GM12878 (cell line): Measurements from ENCODE around the gene HIP1. TPM values are rescaled to one million over a fixed set of nuclear protein-coding genes. Genes with fewer than 3 reads are reported as not detected.

Experiments
- ATAC-seq: fragments of 200-7000 bp; cut with Tn5 transposase; 3 replicates; pipeline ENCODE4 v1.9.1; 2020; ENCODE audit warnings: mild to moderate bottlenecking, moderate library complexity
- BruUV-seq: library from RNA; stranded (reverse); fragments of 400-500 nt; replicated peaks from 2 replicates; lab custom pipeline; 2021; lab: Mats Ljungman, UMichigan
- CTCF ChIA-PET: fragments of 300-600 bp; sonication (Branson Sonifier 250); formaldehyde crosslinking; extraction: SDS; loops from one replicate; lab custom pipeline; 2021; ENCODE audit warnings: inconsistent platforms; lab: Yijun Ruan, JAX
- POLR2A ChIA-PET: fragments of 350-600 bp; formaldehyde crosslinking; extraction: SDS; loops from one replicate; lab custom pipeline; 2021; ENCODE audit warnings: inconsistent platforms; lab: Charles Lee
- RAD21 ChIA-PET: fragments of 300-600 bp; sonication (Branson Sonifier 250); formaldehyde crosslinking; loops from one replicate; lab custom pipeline; 2023; ENCODE audit warnings: antibody characterized with exemption; ENCODE audit not compliant: unreplicated experiment; lab: Charles Lee
- SMC1A ChIA-PET: fragments of 300-600 bp; sonication (Branson Sonifier 250); formaldehyde crosslinking; loops from one replicate; lab custom pipeline; 2023; ENCODE audit not compliant: unreplicated experiment, uncharacterized antibody; lab: Charles Lee
- DNase-seq: peaks from one replicate; pipeline ENCODE4 v3.0.0-alpha.2; 2011; ENCODE audit warnings: low read depth, low spot score
- FAIRE-seq: peaks from 3 replicates; lab custom pipeline; 2011; peaks lifted over from hg19 to GRCh38; lab: Jason Lieb, UNC
- H2AFZ ChIP-seq: 2 replicates; pipeline ENCODE4 v1.6.0; 2011; ENCODE audit warnings: low read depth, low read length, control low read depth; ENCODE audit not compliant: control insufficient read depth
- H3K27ac ChIP-seq: 2 replicates; pipeline ENCODE4 v1.5.1; 2011; ENCODE audit warnings: control low read depth; ENCODE audit not compliant: control insufficient read depth, insufficient read depth
- H3K27me3 ChIP-seq, 2 experiments: replicated peaks in 1 of 2; 2 replicates each; pipeline versions ENCODE4 v1.6.0 to v1.6.1; 2011; ENCODE audit warnings: low read length in 1 of 2; ENCODE audit not compliant: control insufficient read depth in 2 of 2, insufficient read depth in 2 of 2
- H3K36me3 ChIP-seq, 2 experiments: 2 replicates each; pipeline ENCODE4 v1.5.1; 2011; ENCODE audit warnings: low read length in 1 of 2; ENCODE audit not compliant: control insufficient read depth in 2 of 2, insufficient read depth in 2 of 2
- H3K4me1 ChIP-seq: 2 replicates; pipeline ENCODE4 v1.6.1; 2011; ENCODE audit warnings: mild to moderate bottlenecking, low read length, moderate library complexity, mixed read lengths; ENCODE audit not compliant: control insufficient read depth, insufficient read depth
- H3K4me2 ChIP-seq: 2 replicates; pipeline ENCODE4 v1.6.0; 2011; ENCODE audit warnings: control low read depth; ENCODE audit not compliant: control insufficient read depth, insufficient read depth
- H3K4me3 ChIP-seq: fragments of 200-600 bp; sonication (generic); 2 replicates; pipeline ENCODE4 v1.5.1; 2016
- H3K79me2 ChIP-seq: 2 replicates; pipeline ENCODE4 v1.6.0; 2011; ENCODE audit warnings: low read length; ENCODE audit not compliant: control insufficient read depth, insufficient read depth
- H3K9ac ChIP-seq: 2 replicates; pipeline ENCODE4 v1.8.0; 2011; ENCODE audit warnings: low read length, control low read depth, mixed read lengths; ENCODE audit not compliant: control insufficient read depth, insufficient read depth
- H3K9me3 ChIP-seq: replicated peaks from 3 replicates; pipeline ENCODE4 v1.5.1; 2011; ENCODE audit warnings: mild to moderate bottlenecking, low read length; ENCODE audit not compliant: control insufficient read depth, insufficient read depth
- H4K20me1 ChIP-seq: 2 replicates; pipeline ENCODE4 v1.6.0; 2011; ENCODE audit not compliant: control insufficient read depth, insufficient read depth
- CBX3 ChIP-seq: fragments of 200-600 bp; sonication (generic); IDR thresholded peaks from 2 replicates; pipeline ENCODE4 v1.6.1; 2016; ENCODE audit warnings: low read depth, borderline replicate concordance
- ELK1 ChIP-seq: IDR thresholded peaks from 2 replicates; pipeline ENCODE4 v1.6.1; 2012; ENCODE audit warnings: low read depth, low read length, improper control_type of control experiment
- GATAD2B ChIP-seq: fragments of 450-650 bp; conservative IDR thresholded peaks from 2 replicates; pipeline ENCODE4 v1.6.1; 2017; ENCODE audit warnings: low read depth, mild to moderate bottlenecking, moderate library complexity
- HDAC6 ChIP-seq: fragments of 200-600 bp; sonication (generic); IDR thresholded peaks from one replicate; pipeline ENCODE4 v1.8.0; 2017; ENCODE audit warnings: antibody characterized with exemption; ENCODE audit not compliant: unreplicated experiment
- IKZF2 ChIP-seq, 2 experiments: fragments of 450-650 bp; IDR thresholded peaks; 2 replicates each; pipeline ENCODE4 v1.6.1; 2017; ENCODE audit warnings: mild to moderate bottlenecking in 2 of 2, moderate library complexity in 2 of 2
- KDM1A ChIP-seq: fragments of 200-600 bp; sonication (generic); IDR thresholded peaks from 2 replicates; pipeline ENCODE4 v1.6.1; 2016; ENCODE audit warnings: borderline replicate concordance
- RELA ChIP-seq: fragments of 450-650 bp; IDR thresholded peaks from 2 replicates; pipeline ENCODE4 v1.8.0; 2014; ENCODE audit warnings: borderline replicate concordance; ENCODE audit not compliant: partially characterized antibody
- WRNIP1 ChIP-seq: IDR thresholded peaks from 2 replicates; pipeline ENCODE4 v1.6.1; 2011; ENCODE audit warnings: low read depth, low read length, improper control_type of control experiment, borderline replicate concordance
- ZBTB11 ChIP-seq: fragments of 450-650 bp; formaldehyde crosslinking; IDR thresholded peaks from 2 replicates; pipeline ENCODE4 v1.5.0; 2022; ENCODE audit warnings: mild to moderate bottlenecking, missing genetic modification characterization
- WGBS: methylation state at CpG from one replicate; pipeline ENCODE4 v1.1.6; 2016; ENCODE audit warnings: low lambda C conversion rate; ENCODE audit not compliant: insufficient replicate concordance, insufficient coverage; ENCODE audit errors: missing lambda C conversion rate; 5-methylcytosine and 5-hydroxymethylcytosine counted together
- in situ Hi-C: fragments of 300-500 bp; cut with MboI; formaldehyde crosslinking; loops from 9 replicates; pipeline ENCODE4 v1.14.3; 2018; ENCODE audit warnings: mixed read lengths
- intact Hi-C: fragments of 100-400 bp; cut with micrococcal nuclease; formaldehyde crosslinking; loops from one replicate; pipeline ENCODE4 v1.14.2; 2022; ENCODE audit not compliant: unreplicated experiment
- polyA plus RNA-seq, 11 experiments: library from polyadenylated mRNA; depleted of rRNA in 4 of 11; unstranded in 6 of 11; stranded (reverse) in 5 of 11; fragments of >200 nt; fragmentation: Nextera tagmentation in 4 of 11; fragmentation: Illumina TruSeq in 1 of 11; extraction: Ambion mirVana in 4 of 11; extraction: Trizol in 1 of 11; gene quantifications; 1 replicate in 1 of 11; 2 replicates in 10 of 11; pipeline versions ENCODE4 v1.2.1 to v1.2.3, GENCODE V29; 2011 to 2016; ENCODE audit warnings: inconsistent platforms in 2 of 11, missing spikeins in 2 of 11, low read depth in 1 of 11
- total RNA-seq, 4 experiments: library from RNA; depleted of rRNA in 3 of 4; stranded (reverse); fragments of >200 nt in 3 of 4; fragmentation: Illumina TruSeq in 1 of 4; extraction: Trizol in 1 of 4; gene quantifications; 2 replicates each; pipeline versions ENCODE4 v1.2.1 to v1.2.3, GENCODE V29; 2013 to 2021
- TF ChIP-seq, protein P1 (sequence below): fragments of 450-650 bp; IDR thresholded peaks from 2 replicates; pipeline ENCODE4 v1.6.1; 2016; ENCODE audit warnings: mild to moderate bottlenecking, moderate library complexity, borderline replicate concordance

The HIP1 gene
- total and polyA plus RNA-seq, 10 of the 15 experiments (the other 5 are each of a cell fraction or from before 2014, with no cell fraction given) = 1.2 to 9.7 (median 3.2) TPM

DNA sequence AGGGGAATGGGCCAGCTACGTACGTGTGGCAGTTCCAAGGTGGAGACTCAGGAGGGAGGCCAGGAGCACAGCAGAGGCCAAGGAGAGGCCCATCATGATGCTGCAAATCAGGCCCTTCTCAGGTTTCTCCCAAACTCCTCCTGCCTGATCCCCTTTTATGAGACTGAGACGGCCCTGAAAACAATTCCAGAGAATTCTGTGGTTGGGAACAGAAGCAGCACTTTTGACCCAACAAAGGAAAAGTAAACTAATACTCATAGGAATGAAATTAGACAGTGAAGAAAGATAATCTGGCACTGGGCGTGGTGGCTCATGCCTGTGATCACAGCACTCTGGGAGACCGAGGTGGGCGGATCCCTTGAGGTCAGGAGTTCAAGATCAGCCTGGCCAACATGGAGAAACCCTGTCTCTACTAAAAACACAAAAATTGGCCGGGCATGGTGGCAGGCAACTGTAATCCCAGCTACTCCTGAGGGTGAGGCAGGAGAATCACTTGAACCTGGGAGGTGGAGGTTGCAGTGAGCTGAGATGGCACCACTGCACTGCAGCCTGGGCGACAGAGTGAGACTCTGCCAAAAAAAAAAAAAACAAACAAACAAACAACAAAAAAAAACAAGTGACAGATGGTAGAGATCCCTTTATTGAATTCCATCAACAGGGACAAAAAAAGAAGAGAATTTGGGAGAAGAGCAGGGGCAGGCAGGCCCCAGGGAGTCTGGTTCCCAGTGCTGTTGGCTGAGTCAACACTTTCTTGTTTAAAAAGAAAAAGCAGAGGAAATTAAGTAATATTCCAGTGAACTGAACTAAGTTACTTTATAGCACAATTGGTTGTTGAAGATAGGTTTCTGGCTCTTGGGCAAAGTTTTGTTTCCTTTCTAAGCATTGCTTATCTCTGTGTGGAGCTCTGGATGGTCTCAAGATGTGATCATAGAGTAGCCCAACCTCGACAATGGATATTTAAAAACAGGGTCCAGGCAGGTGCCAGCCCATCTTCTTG is 33.6 kb upstream of the HIP1 start, which contains the start of gene CCL26:
Gene CCL26, minus strand, starts transcription at position 131 of the 997 bp plus-strand sequence. Its CDS starts 35 bp downstream, at position 96.
- Histone ChIP-seq H2AFZ (no peak within 1 kb of the TSS), H3K27ac (no peak within 1 kb of the TSS), H4K20me1 (no peaks in the 10 kb centered on the region), H3K4me1 (no peaks in the 10 kb centered on the region; the same call in 1 of the 2 replicates), H3K79me2 (no peaks in the 10 kb centered on the region), H3K36me3 (no peaks in the 10 kb centered on the region), H3K9me3 (no peaks in the 10 kb centered on the region; the same call in 2 of the 3 replicates), H3K9ac (no peak within 1 kb of the TSS), H3K4me3 (no peak within 1 kb of the TSS), H3K27me3 (no peaks in the 10 kb centered on the region), H3K4me2 (no peak within 1 kb of the TSS)
- DNase-seq = no peak
- SMC1A ChIA-PET = interaction anchor here (1.3 kb wide), 1 partner anchor 10 kb away, joined by 5 read pairs; no protein-coding TSS in a partner anchor
- in situ Hi-C loops = loop anchor here (25.0 kb wide), 1 partner anchor 710 kb away; the partner anchor contains the start of gene RCC1L
- CTCF ChIA-PET = no interaction called here
- no peak for FAIRE-seq
- intact Hi-C loops = loop anchor here (10.0 kb wide), 1 partner anchor 242 kb away; no protein-coding TSS in a partner anchor
- RAD21 ChIA-PET = no interaction called here
- POLR2A ChIA-PET = no interaction called here
- ATAC-seq = no peak
- WGBS = 53% methylated on average over 9 of the region's 9 CpGs
- no TSS peak for BruUV-seq
- TF ChIP-seq KDM1A (no peak), RELA (no peak), ZBTB11 (CRISPR knock-in tag) (no peak), ELK1 (no peak), WRNIP1 (no peak), HDAC6 (no peak), GATAD2B (no peak), CBX3 (no peak), IKZF2 (IDR thresholded peaks at IDR 0.05) (no peak)
- TF ChIP-seq, protein P1, sequence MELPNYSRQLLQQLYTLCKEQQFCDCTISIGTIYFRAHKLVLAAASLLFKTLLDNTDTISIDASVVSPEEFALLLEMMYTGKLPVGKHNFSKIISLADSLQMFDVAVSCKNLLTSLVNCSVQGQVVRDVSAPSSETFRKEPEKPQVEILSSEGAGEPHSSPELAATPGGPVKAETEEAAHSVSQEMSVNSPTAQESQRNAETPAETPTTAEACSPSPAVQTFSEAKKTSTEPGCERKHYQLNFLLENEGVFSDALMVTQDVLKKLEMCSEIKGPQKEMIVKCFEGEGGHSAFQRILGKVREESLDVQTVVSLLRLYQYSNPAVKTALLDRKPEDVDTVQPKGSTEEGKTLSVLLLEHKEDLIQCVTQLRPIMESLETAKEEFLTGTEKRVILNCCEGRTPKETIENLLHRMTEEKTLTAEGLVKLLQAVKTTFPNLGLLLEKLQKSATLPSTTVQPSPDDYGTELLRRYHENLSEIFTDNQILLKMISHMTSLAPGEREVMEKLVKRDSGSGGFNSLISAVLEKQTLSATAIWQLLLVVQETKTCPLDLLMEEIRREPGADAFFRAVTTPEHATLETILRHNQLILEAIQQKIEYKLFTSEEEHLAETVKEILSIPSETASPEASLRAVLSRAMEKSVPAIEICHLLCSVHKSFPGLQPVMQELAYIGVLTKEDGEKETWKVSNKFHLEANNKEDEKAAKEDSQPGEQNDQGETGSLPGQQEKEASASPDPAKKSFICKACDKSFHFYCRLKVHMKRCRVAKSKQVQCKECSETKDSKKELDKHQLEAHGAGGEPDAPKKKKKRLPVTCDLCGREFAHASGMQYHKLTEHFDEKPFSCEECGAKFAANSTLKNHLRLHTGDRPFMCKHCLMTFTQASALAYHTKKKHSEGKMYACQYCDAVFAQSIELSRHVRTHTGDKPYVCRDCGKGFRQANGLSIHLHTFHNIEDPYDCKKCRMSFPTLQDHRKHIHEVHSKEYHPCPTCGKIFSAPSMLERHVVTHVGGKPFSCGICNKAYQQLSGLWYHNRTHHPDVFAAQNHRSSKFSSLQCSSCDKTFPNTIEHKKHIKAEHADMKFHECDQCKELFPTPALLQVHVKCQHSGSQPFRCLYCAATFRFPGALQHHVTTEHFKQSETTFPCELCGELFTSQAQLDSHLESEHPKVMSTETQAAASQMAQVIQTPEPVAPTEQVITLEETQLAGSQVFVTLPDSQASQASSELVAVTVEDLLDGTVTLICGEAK = no peak
